HepG2 (cell line): ENCODE data around the gene RIMS3. TPM values are rescaled to one million over a fixed set of nuclear protein-coding genes. Genes with fewer than 3 reads are reported as not detected.

Experiments used
- ARID5B ChIP-seq: IDR thresholded peaks from 2 replicates; pipeline ENCODE4 v1.4.0; 2020; ENCODE audit warnings: mild to moderate bottlenecking, missing genetic modification reagents
- CREM ChIP-seq, 2 experiments: sonication (generic) in 1 of 2; formaldehyde crosslinking in 1 of 2; IDR thresholded peaks; 2 replicates each; pipeline versions ENCODE4 v1.4.0 to v1.6.1; 2016 to 2020; ENCODE audit warnings: antibody characterized with exemption in 1 of 2, mild to moderate bottlenecking in 1 of 2, missing genetic modification reagents in 1 of 2
- GATAD2A ChIP-seq: IDR thresholded peaks from 2 replicates; pipeline ENCODE4 v1.6.1; 2016
- GFI1 ChIP-seq: sonication (generic); formaldehyde crosslinking; IDR thresholded peaks from 2 replicates; pipeline ENCODE4 v1.5.0; 2020; ENCODE audit warnings: missing genetic modification reagents, mild to moderate bottlenecking, borderline replicate concordance
- HMGXB4 ChIP-seq, 2 experiments: sonication (generic) in 1 of 2; formaldehyde crosslinking in 1 of 2; IDR thresholded peaks; 2 replicates each; pipeline versions ENCODE4 v1.4.0 to v1.6.1; 2018 to 2020; ENCODE audit warnings: missing genetic modification reagents in 2 of 2, borderline replicate concordance in 1 of 2, low read depth in 1 of 2, mild to moderate bottlenecking in 1 of 2, missing biosample characterization in 1 of 2
- ISL2 ChIP-seq: sonication (generic); formaldehyde crosslinking; IDR thresholded peaks from 2 replicates; pipeline ENCODE4 v1.5.0; 2020; ENCODE audit warnings: missing genetic modification reagents
- KLF11 ChIP-seq: IDR thresholded peaks from 2 replicates; pipeline ENCODE4 v1.6.1; 2016; ENCODE audit warnings: missing compliant biosample characterization
- MATR3 ChIP-seq: sonication (generic); formaldehyde crosslinking; IDR thresholded peaks from 2 replicates; pipeline ENCODE4 v1.4.0; 2020; ENCODE audit warnings: missing genetic modification reagents
- MED1 ChIP-seq: sonication (generic); formaldehyde crosslinking; IDR thresholded peaks from 2 replicates; pipeline ENCODE4 v1.4.0; 2020; ENCODE audit warnings: missing genetic modification reagents
- MIXL1 ChIP-seq: IDR thresholded peaks from 2 replicates; pipeline ENCODE4 v1.6.1; 2016
- RAD51 ChIP-seq: fragments of 450-650 bp; IDR thresholded peaks from 2 replicates; pipeline ENCODE4 v1.6.1; 2016; ENCODE audit warnings: borderline replicate concordance
- RARA ChIP-seq: IDR thresholded peaks from 2 replicates; pipeline ENCODE4 v1.6.1; 2016; ENCODE audit warnings: missing genetic modification reagents, missing compliant biosample characterization
- RBFOX2 ChIP-seq: fragments of 200-400 bp; formaldehyde crosslinking; IDR thresholded peaks from 2 replicates; pipeline ENCODE4 v1.6.1; 2017; ENCODE audit warnings: low read depth, mild to moderate bottlenecking, low read length
- RXRB ChIP-seq: IDR thresholded peaks from 2 replicates; pipeline ENCODE4 v1.6.1; 2016; ENCODE audit warnings: borderline replicate concordance, missing genetic modification reagents, missing compliant biosample characterization
- SALL1 ChIP-seq: sonication (generic); formaldehyde crosslinking; IDR thresholded peaks from 2 replicates; pipeline ENCODE4 v1.8.0; 2022; ENCODE audit warnings: mild to moderate bottlenecking, missing genetic modification reagents
- SAP130 ChIP-seq: IDR thresholded peaks from 2 replicates; pipeline ENCODE4 v1.6.1; 2016; ENCODE audit warnings: low read depth
- SOX13 ChIP-seq, 3 experiments: fragments of 450-650 bp in 1 of 3; sonication (generic) in 1 of 3; formaldehyde crosslinking in 1 of 3; IDR thresholded peaks in 2 of 3; conservative IDR thresholded peaks in 1 of 3; 2 replicates each; pipeline versions ENCODE4 v1.5.0 to v1.6.1; 2016 to 2020; ENCODE audit warnings: antibody characterized with exemption in 1 of 3, mild to moderate bottlenecking in 1 of 3, missing compliant biosample characterization in 1 of 3, missing genetic modification reagents in 1 of 3, moderate library complexity in 1 of 3
- ZBTB14 ChIP-seq: sonication (generic); formaldehyde crosslinking; IDR thresholded peaks from 2 replicates; pipeline ENCODE4 v1.4.0; 2020; ENCODE audit warnings: missing genetic modification reagents
- ZBTB2 ChIP-seq: sonication (generic); formaldehyde crosslinking; IDR thresholded peaks from 2 replicates; pipeline ENCODE4 v1.8.0; 2022; ENCODE audit warnings: low read depth, missing genetic modification reagents
- ZBTB20 ChIP-seq: sonication (generic); formaldehyde crosslinking; IDR thresholded peaks from 2 replicates; pipeline ENCODE4 v1.8.1; 2023; ENCODE audit warnings: missing genetic modification reagents, low read depth, mild to moderate bottlenecking, borderline replicate concordance
- ZFY ChIP-seq: sonication (generic); formaldehyde crosslinking; IDR thresholded peaks from 2 replicates; pipeline ENCODE4 v1.4.0; 2020; ENCODE audit warnings: missing genetic modification reagents
- polyA plus RNA-seq, 8 experiments: library from polyadenylated mRNA; depleted of rRNA in 3 of 8; stranded (reverse) in 7 of 8; unstranded in 1 of 8; fragments of >200 nt; fragmentation: Illumina TruSeq in 4 of 8; extraction: Trizol in 4 of 8; gene quantifications; 2 replicates each; pipeline versions ENCODE4 v1.2.1 to v1.2.3, GENCODE V29; 2011 to 2016; ENCODE audit warnings: low read depth in 4 of 8, missing spikeins in 1 of 8, mixed read lengths in 1 of 8; ENCODE audit not compliant: insufficient read depth in 1 of 8
- total RNA-seq, 5 experiments: library from RNA; depleted of rRNA; stranded (reverse); fragments of >200 nt; fragmentation: Illumina TruSeq; extraction: Trizol; gene quantifications; 2 replicates each; pipeline ENCODE4 v1.2.3, GENCODE V29; 2016; ENCODE audit warnings: low read depth in 1 of 5

Gene RIMS3
- total and polyA plus RNA-seq, 2 of the 13 experiments (the other 11 are each of a cell fraction or from before 2014, with no cell fraction given), result 2.1 to 5.4 TPM

- TF ChIP-seq MED1 (CRISPR knock-in tag) (0 out of 2 replicates have a peak, but pooled peaks have one; percentile 31), CREM (IDR thresholded peaks at IDR 0.05) (peak; percentile 33; the same call in 1 of the 2 replicates), CREM (CRISPR knock-in tag; IDR thresholded peaks at IDR 0.05) (no peak), ZBTB2 (no peak), ZFY (CRISPR knock-in tag) (peak; percentile 50), KLF11 (CRISPR knock-in tag) (0 out of 2 replicates have a peak, but pooled peaks have one; percentile 13), MATR3 (CRISPR knock-in tag) (no peak), SOX13 (IDR thresholded peaks at IDR 0.05) (no peak), SOX13 (CRISPR knock-in tag; conservative IDR thresholded peaks at IDR 0.05 in 1 of 2, IDR thresholded peaks at IDR 0.05 in 1 of 2) (peak in 1 of 2 experiments; percentile 28; a peak in 2 of 4 replicates), ARID5B (CRISPR knock-in tag) (peak; percentile 68; the same call in 1 of the 2 replicates), GATAD2A (CRISPR knock-in tag) (peak; percentile 48), MIXL1 (0 out of 2 replicates have a peak, but pooled peaks have one; percentile 12), RARA (CRISPR knock-in tag) (peak; percentile 33; the same call in 1 of the 2 replicates), ZBTB20 (CRISPR knock-in tag) (0 out of 2 replicates have a peak, but pooled peaks have one; percentile 5), SAP130 (peak; percentile 61; the same call in 1 of the 2 replicates), ZBTB14 (CRISPR knock-in tag) (no peak), GFI1 (CRISPR knock-in tag) (peak; percentile 22; the same call in 1 of the 2 replicates), HMGXB4 (CRISPR knock-in tag; IDR thresholded peaks at IDR 0.05; ENCODE audit: borderline replicate concordance in 1 of 2, low read depth in 1 of 2) (peak in 1 of 2 experiments; percentile 23; a peak in 1 of 4 replicates), RAD51 (no peak), ISL2 (CRISPR knock-in tag) (peak; percentile 42; the same call in 1 of the 2 replicates), SALL1 (CRISPR knock-in tag) (peak; percentile 28; the same call in 1 of the 2 replicates), RXRB (CRISPR knock-in tag) (peak; percentile 56), RBFOX2 (no peak)
Observed at GRCh38 chr1:40710581-40711315, 45.3 kb upstream of the RIMS3 start (continued).
